ENCODE results near the gene NBL1. TPM values are rescaled to one million over a fixed set of nuclear protein-coding genes. Genes with fewer than 3 reads are reported as not detected.

Gene NBL1
- total RNA-seq, 1 donor from 2014 or later = 2.4 TPM

DNA sequence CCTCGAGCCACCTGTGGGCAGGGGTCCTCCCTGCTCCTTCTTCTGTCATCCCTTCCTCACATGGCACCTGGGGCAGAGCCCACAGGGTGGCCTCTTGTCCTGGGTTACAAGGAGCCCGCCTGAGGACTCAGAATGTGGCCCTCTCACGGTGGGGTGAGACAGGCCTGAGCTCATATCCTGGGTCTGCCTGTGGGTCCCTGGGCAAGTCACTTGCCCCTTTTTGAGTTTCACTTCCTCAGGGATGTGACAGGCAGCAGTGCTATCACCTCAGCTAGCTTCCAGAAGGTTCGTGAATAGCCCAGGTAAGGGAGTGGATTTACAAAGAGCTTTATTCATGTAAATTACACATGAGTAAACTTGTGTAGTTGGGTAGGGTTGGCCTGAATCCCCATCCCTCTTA is 54.1 kb downstream of the NBL1 start:
- no peak overlapping the region for H3K4me3 Mint-ChIP-seq
- DNase-seq (ENCODE audit: low spot score) = no peak

DNA sequence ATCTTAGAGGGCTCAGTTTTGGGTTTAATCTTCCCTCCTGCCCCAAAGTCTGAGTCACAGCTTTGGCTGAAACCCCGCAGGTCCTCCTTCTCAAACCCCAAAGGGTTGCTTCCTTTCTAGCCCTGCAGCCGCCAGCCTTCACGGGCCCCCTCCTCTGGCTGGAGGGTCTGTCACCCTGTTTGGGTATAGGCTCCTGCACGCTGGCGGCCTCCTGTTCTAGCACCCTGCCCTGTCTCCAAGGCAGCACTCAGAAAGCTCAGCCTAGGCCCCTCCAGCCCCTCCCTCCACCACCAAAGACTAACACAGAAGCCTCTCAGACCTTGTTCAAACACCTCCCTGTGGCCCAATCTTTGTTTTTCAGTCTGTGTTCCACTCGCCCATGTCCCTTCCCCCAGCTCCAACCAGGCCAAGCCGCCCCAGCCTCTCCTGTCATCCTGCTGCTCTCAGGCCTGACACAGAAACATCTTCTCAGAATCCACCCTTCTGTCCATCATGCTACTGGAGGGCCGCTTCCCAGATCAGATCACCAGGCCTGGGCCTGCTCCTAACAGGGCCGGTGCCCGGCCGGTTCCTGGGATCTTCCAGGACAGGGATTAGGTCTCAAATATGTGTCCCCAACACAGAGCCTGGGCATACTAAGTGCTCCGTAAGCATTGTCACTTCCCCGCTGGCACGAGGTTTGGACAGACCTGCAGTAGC is 56.1 kb downstream of the NBL1 start:
- no peaks in the 10 kb centered on the region for H3K79me2 ChIP-seq (ENCODE audit: low read depth)
- peaks cover 16% of the 10 kb centered on the region for H3F3A ChIP-seq (ENCODE audit: low read depth)
- TF ChIP-seq EZH2phosphoT487 (IDR thresholded peaks at IDR 0.05) (no peak), EZH2 (IDR thresholded peaks at IDR 0.05) (no peak)
- TF ChIP-seq, protein P1, sequence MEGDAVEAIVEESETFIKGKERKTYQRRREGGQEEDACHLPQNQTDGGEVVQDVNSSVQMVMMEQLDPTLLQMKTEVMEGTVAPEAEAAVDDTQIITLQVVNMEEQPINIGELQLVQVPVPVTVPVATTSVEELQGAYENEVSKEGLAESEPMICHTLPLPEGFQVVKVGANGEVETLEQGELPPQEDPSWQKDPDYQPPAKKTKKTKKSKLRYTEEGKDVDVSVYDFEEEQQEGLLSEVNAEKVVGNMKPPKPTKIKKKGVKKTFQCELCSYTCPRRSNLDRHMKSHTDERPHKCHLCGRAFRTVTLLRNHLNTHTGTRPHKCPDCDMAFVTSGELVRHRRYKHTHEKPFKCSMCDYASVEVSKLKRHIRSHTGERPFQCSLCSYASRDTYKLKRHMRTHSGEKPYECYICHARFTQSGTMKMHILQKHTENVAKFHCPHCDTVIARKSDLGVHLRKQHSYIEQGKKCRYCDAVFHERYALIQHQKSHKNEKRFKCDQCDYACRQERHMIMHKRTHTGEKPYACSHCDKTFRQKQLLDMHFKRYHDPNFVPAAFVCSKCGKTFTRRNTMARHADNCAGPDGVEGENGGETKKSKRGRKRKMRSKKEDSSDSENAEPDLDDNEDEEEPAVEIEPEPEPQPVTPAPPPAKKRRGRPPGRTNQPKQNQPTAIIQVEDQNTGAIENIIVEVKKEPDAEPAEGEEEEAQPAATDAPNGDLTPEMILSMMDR (IDR thresholded peaks at IDR 0.05) = no peak
- no peak overlapping the region for H3K9ac ChIP-seq
- H4K20me1 ChIP-seq (ENCODE audit: low read depth) = no peaks in the 10 kb centered on the region
- no peak overlapping the region for H3K4me3 Mint-ChIP-seq
- no peak for DNase-seq (ENCODE audit: low spot score)
- H3K36me3 Mint-ChIP-seq = no peaks in the 10 kb centered on the region
- H3K9me3 ChIP-seq (ENCODE audit: low read depth) = no peaks in the 10 kb centered on the region
- H3K36me3 ChIP-seq = no peaks in the 10 kb centered on the region
- H3K27ac Mint-ChIP-seq = peak overlapping the region; percentile 55
- H3K4me1 Mint-ChIP-seq = peaks cover 10% of the 10 kb centered on the region
- H3K4me1 ChIP-seq = peaks cover 7% of the 10 kb centered on the region
- no peaks in the 10 kb centered on the region for H3K27me3 ChIP-seq
- H3K27me3 Mint-ChIP-seq (ENCODE audit: insufficient read depth, low read depth) = peaks cover 3% of the 10 kb centered on the region
- no peaks in the 10 kb centered on the region for H3K9me3 Mint-ChIP-seq
- peak overlapping the region; percentile 68 for H2AFZ ChIP-seq (replicated peaks)
- no peak overlapping the region for H3K27ac ChIP-seq
- no peak overlapping the region for H3K4me3 ChIP-seq
- no peak overlapping the region for H3K4me2 ChIP-seq

More for the DNA sequence above, 54.1 kb downstream of the NBL1 start:
- no peaks in the 10 kb centered on the region for H3K36me3 ChIP-seq
- H3K4me1 ChIP-seq = no peaks in the 10 kb centered on the region
- no peaks in the 10 kb centered on the region for H3K36me3 Mint-ChIP-seq
- peaks cover 3% of the 10 kb centered on the region for H3F3A ChIP-seq (ENCODE audit: low read depth)
- H3K9me3 Mint-ChIP-seq = no peaks in the 10 kb centered on the region
- TF ChIP-seq, protein P1 (IDR thresholded peaks at IDR 0.05) = no peak
- TF ChIP-seq EZH2phosphoT487 (IDR thresholded peaks at IDR 0.05) (no peak), EZH2 (IDR thresholded peaks at IDR 0.05) (no peak)
- no peaks in the 10 kb centered on the region for H4K20me1 ChIP-seq (ENCODE audit: low read depth)
- H3K4me2 ChIP-seq = no peak overlapping the region
- no peaks in the 10 kb centered on the region for H3K27me3 ChIP-seq
- H3K9ac ChIP-seq = no peak overlapping the region
- H3K4me1 Mint-ChIP-seq = no peaks in the 10 kb centered on the region
- H3K27ac Mint-ChIP-seq = no peak overlapping the region
- no peak overlapping the region for H3K4me3 ChIP-seq
- H3K27me3 Mint-ChIP-seq (ENCODE audit: insufficient read depth, low read depth) = peaks cover 3% of the 10 kb centered on the region
- H2AFZ ChIP-seq (replicated peaks) = no peak overlapping the region
- H3K9me3 ChIP-seq (ENCODE audit: low read depth) = no peaks in the 10 kb centered on the region
- no peaks in the 10 kb centered on the region for H3K79me2 ChIP-seq (ENCODE audit: low read depth)
- H3K27ac ChIP-seq = no peak overlapping the region

DNA sequence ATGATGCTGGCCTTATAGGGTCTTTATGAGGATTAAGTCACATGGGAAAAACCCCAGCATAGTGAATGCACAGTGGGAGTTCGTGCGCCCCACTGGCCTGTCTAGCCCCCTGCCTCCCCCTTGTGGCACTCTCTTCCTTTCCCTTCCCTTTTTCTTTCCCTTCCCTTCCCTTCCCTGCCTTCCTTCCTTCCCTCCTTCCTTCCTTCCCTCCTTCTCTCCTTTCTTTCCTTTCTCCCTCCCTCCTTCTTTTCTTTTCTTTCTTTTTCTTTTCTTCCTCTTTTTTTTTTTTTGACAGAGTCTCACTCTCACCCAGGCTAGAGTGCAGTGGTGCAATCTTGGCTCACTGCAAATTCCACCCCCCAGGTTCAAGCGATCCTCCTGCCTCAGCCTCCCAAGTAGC is 59.2 kb downstream of the NBL1 start:
- Mint-ChIP-seq H3K4me1 (peaks cover 17% of the 10 kb centered on the region), H3K9me3 (no peaks in the 10 kb centered on the region), H3K27ac (no peak overlapping the region), H3K36me3 (no peaks in the 10 kb centered on the region), H3K27me3 (ENCODE audit: insufficient read depth, low read depth) (peaks cover 3% of the 10 kb centered on the region), H3K4me3 (no peak overlapping the region)
- Histone ChIP-seq H3K36me3 (no peaks in the 10 kb centered on the region), H3K4me2 (no peak overlapping the region), H3K4me1 (peaks cover 7% of the 10 kb centered on the region), H3K79me2 (ENCODE audit: low read depth) (no peaks in the 10 kb centered on the region), H4K20me1 (ENCODE audit: low read depth) (no peaks in the 10 kb centered on the region), H3K9ac (no peak overlapping the region), H3K4me3 (no peak overlapping the region), H2AFZ (replicated peaks) (no peak overlapping the region), H3F3A (ENCODE audit: low read depth) (peaks cover 16% of the 10 kb centered on the region), H3K27me3 (no peaks in the 10 kb centered on the region), H3K27ac (no peak overlapping the region), H3K9me3 (ENCODE audit: low read depth) (no peaks in the 10 kb centered on the region)
- DNase-seq (ENCODE audit: low spot score) = no peak
- no peak for TF ChIP-seq EZH2 (IDR thresholded peaks at IDR 0.05)
